DND-41 (cell line): ENCODE data around the gene TAS2R39.

ENCODE experiments used
- ATAC-seq: fragments of 200-7000 bp; cut with Tn5 transposase; 3 replicates; pipeline ENCODE4 v1.9.1; 2021; ENCODE audit warnings: low read depth; ENCODE audit not compliant: insufficient read depth
- DNase-seq: peaks from one replicate; pipeline ENCODE4 v3.0.0-alpha.2; 2020
- H2AFZ ChIP-seq: 2 replicates; pipeline ENCODE4 v1.6.0; 2012; ENCODE audit warnings: low read depth, low read length
- H3K27ac ChIP-seq: 2 replicates; pipeline ENCODE4 v1.5.1; 2012; ENCODE audit warnings: low read length, inconsistent platforms
- H3K27me3 ChIP-seq: fragments of 200-600 bp; sonication (generic); 2 replicates; pipeline ENCODE4 v1.6.0; 2012; ENCODE audit warnings: low read length, mild to moderate bottlenecking, inconsistent platforms; ENCODE audit not compliant: insufficient read depth, poor library complexity
- H3K36me3 ChIP-seq: 2 replicates; pipeline ENCODE4 v1.5.1; 2012; ENCODE audit warnings: low read length, inconsistent platforms; ENCODE audit not compliant: insufficient read depth
- H3K4me1 ChIP-seq: 2 replicates; pipeline ENCODE4 v1.5.1; 2012; ENCODE audit warnings: mild to moderate bottlenecking, low read length; ENCODE audit not compliant: insufficient read depth
- H3K4me2 ChIP-seq: 2 replicates; pipeline ENCODE4 v1.6.0; 2012; ENCODE audit warnings: mild to moderate bottlenecking, moderate library complexity, low read length, inconsistent platforms; ENCODE audit not compliant: insufficient read depth
- H3K4me3 ChIP-seq, 2 experiments: fragments of 200-600 bp in 1 of 2; shearing (Covaris generic) in 1 of 2; 2 replicates each; pipeline ENCODE4 v1.5.1; 2012 to 2016; ENCODE audit warnings: inconsistent platforms in 2 of 2, low read length in 2 of 2, mild to moderate bottlenecking in 2 of 2, low read depth in 1 of 2, moderate library complexity in 1 of 2
- H3K79me2 ChIP-seq: 2 replicates; pipeline ENCODE4 v1.6.0; 2012; ENCODE audit warnings: low read length, inconsistent platforms; ENCODE audit not compliant: insufficient read depth
- H3K9ac ChIP-seq: 2 replicates; pipeline ENCODE4 v1.6.0; 2012; ENCODE audit warnings: low read depth, mild to moderate bottlenecking, inconsistent platforms, low read length, moderate library complexity
- H3K9me3 ChIP-seq: 2 replicates; pipeline ENCODE4 v1.5.1; 2012; ENCODE audit warnings: low read length, moderate library complexity, mild to moderate bottlenecking, inconsistent platforms; ENCODE audit not compliant: insufficient read depth, severe bottlenecking
- H4K20me1 ChIP-seq: 2 replicates; pipeline ENCODE4 v1.6.0; 2012; ENCODE audit warnings: low read length; ENCODE audit not compliant: insufficient read depth
- EZH2 ChIP-seq: IDR thresholded peaks from 3 replicates; pipeline ENCODE4 v1.6.1; 2012; ENCODE audit warnings: borderline replicate concordance, low read depth, mild to moderate bottlenecking, moderate library complexity, low read length, inconsistent platforms; ENCODE audit not compliant: severe bottlenecking
- TF ChIP-seq, protein P1 (sequence below): IDR thresholded peaks from 2 replicates; pipeline ENCODE4 v1.5.1; 2012; ENCODE audit warnings: borderline replicate concordance, low read length, moderate library complexity, mild to moderate bottlenecking; ENCODE audit not compliant: poor library complexity, severe bottlenecking; ENCODE audit errors: extremely low read depth

TAS2R39 gene

GRCh38 chr7:143188994-143189393, 5.8 kb downstream of the TAS2R39 start:
- no peak overlapping the region for H2AFZ ChIP-seq
- no peaks in the 10 kb centered on the region for H3K9me3 ChIP-seq
- no peaks in the 10 kb centered on the region for H3K4me1 ChIP-seq
- no peaks in the 10 kb centered on the region for H3K79me2 ChIP-seq
- no peaks in the 10 kb centered on the region for H4K20me1 ChIP-seq
- H3K9ac ChIP-seq, result no peak overlapping the region
- DNase-seq, result no peak
- no peaks in the 10 kb centered on the region for H3K27me3 ChIP-seq
- H3K27ac ChIP-seq, result no peak overlapping the region
- no peak for ATAC-seq
- H3K36me3 ChIP-seq, result no peaks in the 10 kb centered on the region
- no peak overlapping the region for H3K4me2 ChIP-seq
- no peak overlapping the region for H3K4me3 ChIP-seq
- TF ChIP-seq, protein P1, sequence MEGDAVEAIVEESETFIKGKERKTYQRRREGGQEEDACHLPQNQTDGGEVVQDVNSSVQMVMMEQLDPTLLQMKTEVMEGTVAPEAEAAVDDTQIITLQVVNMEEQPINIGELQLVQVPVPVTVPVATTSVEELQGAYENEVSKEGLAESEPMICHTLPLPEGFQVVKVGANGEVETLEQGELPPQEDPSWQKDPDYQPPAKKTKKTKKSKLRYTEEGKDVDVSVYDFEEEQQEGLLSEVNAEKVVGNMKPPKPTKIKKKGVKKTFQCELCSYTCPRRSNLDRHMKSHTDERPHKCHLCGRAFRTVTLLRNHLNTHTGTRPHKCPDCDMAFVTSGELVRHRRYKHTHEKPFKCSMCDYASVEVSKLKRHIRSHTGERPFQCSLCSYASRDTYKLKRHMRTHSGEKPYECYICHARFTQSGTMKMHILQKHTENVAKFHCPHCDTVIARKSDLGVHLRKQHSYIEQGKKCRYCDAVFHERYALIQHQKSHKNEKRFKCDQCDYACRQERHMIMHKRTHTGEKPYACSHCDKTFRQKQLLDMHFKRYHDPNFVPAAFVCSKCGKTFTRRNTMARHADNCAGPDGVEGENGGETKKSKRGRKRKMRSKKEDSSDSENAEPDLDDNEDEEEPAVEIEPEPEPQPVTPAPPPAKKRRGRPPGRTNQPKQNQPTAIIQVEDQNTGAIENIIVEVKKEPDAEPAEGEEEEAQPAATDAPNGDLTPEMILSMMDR, result no peak
- TF ChIP-seq EZH2, result no peak

- Histone ChIP-seq H2AFZ (no peak overlapping the region), H3K4me3 (no peak overlapping the region), H3K27me3 (no peaks in the 10 kb centered on the region), H3K9me3 (peaks cover 11% of the 10 kb centered on the region), H3K4me1 (no peaks in the 10 kb centered on the region), H4K20me1 (no peaks in the 10 kb centered on the region), H3K9ac (no peak overlapping the region), H3K4me2 (no peak overlapping the region), H3K27ac (no peak overlapping the region), H3K79me2 (no peaks in the 10 kb centered on the region), H3K36me3 (no peaks in the 10 kb centered on the region)
- ATAC-seq (no peak), DNase-seq (no peak)
- TF ChIP-seq EZH2, result no peak
- TF ChIP-seq, protein P1, result no peak
Measured at GRCh38 chr7:143193880-143194279, 10.7 kb downstream of the TAS2R39 start.

DNA sequence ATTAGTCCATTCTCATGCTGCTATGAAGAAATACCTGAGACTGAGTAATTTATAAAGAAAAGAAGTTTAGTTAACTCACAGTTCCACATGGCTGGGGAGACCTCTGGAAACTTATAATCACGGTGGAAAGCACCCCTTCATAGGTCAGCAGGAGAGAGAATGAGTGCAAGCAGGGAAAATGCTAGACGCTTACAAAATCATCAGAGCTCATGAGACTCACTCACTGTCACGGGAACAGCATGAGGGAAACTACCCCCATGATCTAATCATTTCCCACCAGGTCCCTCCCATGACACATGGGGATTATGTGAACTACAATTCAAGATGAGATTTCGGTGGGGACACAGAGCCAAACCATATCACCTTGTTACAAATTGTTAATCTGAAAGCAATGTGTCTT, 15.8 kb downstream of the TAS2R39 start:
- no peaks in the 10 kb centered on the region for H3K4me1 ChIP-seq
- no peaks in the 10 kb centered on the region for H3K79me2 ChIP-seq
- no peak overlapping the region for H3K4me2 ChIP-seq
- no peaks in the 10 kb centered on the region for H4K20me1 ChIP-seq
- no peak overlapping the region for H3K27ac ChIP-seq
- H3K9me3 ChIP-seq, result peaks cover 11% of the 10 kb centered on the region
- DNase-seq, result no peak
- no peaks in the 10 kb centered on the region for H3K36me3 ChIP-seq
- H3K9ac ChIP-seq, result no peak overlapping the region
- H2AFZ ChIP-seq, result no peak overlapping the region
- no peak overlapping the region for H3K4me3 ChIP-seq
- TF ChIP-seq, protein P1, result no peak
- TF ChIP-seq EZH2, result no peak
- no peak for ATAC-seq
- no peaks in the 10 kb centered on the region for H3K27me3 ChIP-seq

- Histone ChIP-seq H3K9me3 (peaks cover 6% of the 10 kb centered on the region), H3K36me3 (no peaks in the 10 kb centered on the region), H3K79me2 (no peaks in the 10 kb centered on the region), H3K27me3 (no peaks in the 10 kb centered on the region), H2AFZ (no peak overlapping the region), H3K9ac (no peak overlapping the region), H4K20me1 (no peaks in the 10 kb centered on the region), H3K4me3 (no peak overlapping the region), H3K27ac (no peak overlapping the region), H3K4me2 (no peak overlapping the region), H3K4me1 (peaks cover 23% of the 10 kb centered on the region)
- ATAC-seq (no peak), DNase-seq (no peak)
- no peak for TF ChIP-seq EZH2
- TF ChIP-seq, protein P1, result no peak
Measured at GRCh38 chr7:143202161-143202560, 18.9 kb downstream of the TAS2R39 start.
